SK-N-DZ (cell line): Measurements from ENCODE around the gene SULT1B1.

ENCODE experiments used
- DNase-seq: peaks from one replicate; pipeline ENCODE4 v3.0.0-alpha.2; 2015; ENCODE audit warnings: low spot score

SULT1B1 gene

DNA sequence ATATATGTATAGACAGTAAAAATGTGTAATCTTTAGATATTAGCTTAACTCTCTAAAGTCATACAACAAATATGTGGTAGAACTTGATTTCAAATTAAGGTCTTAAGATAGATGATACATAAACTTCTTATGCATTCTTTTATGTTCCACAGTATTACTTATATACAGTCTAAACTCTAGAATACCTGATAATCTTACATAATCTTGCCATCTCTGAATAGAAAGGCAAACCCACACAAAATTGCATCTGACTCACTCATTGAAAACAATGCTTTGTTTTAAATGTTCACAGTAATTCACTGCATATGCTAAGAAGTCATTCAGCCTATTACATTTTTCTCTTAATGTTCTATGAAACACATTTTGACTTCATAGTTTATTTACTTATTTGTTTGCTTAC, 10.1 kb downstream of the SULT1B1 start:
- no peak for DNase-seq

DNA sequence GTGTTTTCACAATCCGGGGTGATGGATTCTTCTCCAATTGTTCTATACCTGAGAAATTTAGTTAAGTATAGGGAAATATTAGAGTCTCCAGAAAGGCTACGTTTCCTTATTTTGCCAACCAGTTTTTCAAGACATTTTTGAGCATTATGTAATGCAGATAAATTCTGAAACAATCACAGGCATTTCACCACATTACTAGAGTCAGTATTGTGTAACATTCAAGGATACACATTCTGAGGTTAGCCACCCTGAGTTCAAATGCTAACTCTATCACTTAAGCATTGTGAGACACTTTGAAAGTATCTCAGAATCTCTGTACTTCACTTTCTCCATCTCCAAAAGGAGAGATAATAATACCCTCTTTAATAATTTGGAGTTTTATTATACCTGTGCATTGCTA, 10.6 kb downstream of the SULT1B1 start:
- DNase-seq = no peak

DNA sequence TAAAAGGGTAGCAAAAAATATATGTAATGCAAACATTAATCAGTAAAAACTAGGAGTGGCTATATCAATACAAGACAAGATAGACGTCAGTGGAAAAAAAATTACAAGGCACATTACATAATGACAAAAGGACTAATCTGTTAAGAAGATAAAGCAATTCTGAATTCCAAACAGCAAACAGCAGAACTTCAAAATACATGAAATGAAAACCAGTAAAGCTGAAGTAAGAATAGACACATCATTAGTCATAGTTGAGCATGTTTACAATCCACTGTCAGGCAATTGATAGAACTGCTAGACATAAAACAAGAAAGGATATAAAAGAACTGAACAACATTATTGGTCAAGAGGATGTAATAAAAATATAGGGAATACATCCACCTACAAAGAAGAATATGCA, 12.2 kb downstream of the SULT1B1 start:
- DNase-seq = no peak

DNA sequence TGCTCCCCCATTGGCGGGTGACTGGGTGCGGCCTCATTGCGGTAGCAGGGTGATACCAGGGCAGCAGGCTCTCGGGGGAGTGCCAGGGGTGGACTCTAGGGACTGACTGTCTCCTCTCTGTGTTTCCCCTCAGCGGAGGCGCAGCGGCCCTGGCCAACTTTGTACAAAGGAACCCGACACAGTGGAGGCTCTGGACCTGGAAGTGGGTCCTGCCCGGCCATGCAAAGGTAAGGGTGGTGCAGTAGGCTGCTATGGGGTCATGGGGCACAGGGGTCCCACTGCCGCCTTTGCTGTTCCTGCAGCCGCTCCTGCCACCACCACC, 16.3 kb downstream of the SULT1B1 start:
- DNase-seq = no peak

DNA sequence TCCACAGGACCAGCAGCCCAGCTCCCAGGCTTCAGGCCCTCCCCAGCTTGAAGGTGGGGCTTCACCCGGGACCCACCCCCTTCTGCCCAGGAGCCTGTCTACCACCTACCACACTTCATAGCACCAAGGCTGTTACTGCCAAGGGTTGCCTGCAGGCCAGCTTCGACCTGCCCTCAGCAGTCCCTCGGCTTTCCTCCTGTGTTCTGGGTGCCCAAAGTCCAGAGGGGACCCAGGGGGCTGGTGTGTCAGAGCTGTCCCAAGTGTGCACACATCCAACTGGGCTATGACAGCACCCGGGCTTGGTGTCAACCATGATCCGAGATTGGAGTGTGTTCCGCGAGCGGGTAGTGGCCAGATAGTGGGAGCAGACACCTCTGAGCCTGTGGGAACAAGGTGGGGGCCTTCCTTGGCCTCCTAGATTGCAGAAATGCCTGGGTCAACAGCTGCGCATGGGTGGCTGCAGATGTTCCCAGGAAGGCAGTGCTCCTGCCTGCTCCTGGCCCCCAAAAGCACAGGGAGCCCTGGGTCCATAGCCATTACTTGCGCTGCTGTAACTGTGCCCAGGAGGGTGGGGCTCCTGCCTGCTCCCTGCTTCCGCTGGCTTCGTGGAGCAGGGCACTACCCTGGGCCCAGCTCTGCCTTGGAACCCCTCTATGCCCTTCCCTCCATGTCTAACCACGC, 16.8 kb downstream of the SULT1B1 start:
- DNase-seq = no peak

DNA sequence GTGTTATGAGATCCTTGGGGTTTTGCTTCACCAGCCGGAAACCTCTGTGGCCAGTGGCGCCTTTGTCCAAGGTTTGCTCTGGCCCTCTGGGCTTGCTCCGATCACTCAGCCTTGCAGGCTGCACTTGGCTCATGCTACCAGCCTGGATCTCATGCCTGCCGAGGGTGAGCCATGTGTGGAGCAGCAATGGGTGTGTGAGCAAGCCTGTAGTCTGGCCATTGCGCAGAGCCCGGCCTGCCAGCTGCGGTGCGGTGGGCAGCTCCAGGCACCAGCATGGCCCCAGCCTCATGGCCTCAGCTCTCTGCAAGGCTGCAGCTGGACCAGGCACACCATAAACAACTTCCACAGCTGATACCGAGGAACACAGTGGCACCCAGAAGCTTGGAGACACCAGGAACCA, 17.8 kb downstream of the SULT1B1 start:
- no peak for DNase-seq

DNA sequence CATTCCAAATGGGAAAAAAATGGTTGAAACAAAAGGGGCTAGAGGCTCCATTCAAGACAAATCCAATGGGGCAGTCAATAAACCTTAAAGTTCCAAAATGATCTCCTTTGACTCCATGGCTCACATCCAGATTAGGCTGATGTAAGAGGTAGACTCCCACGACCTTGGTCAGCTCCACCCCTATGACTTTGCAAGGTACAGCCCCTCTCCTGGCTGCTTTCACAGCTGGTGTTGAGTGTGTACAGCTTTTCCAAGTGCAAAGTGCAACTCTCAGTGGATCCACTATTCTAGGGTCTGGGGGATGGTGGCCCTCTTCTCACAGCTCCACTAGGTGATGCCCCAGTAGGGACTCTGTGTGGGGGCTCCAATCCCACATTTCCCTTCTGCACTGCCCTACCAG, 21.5 kb downstream of the SULT1B1 start:
- DNase-seq = no peak

DNA sequence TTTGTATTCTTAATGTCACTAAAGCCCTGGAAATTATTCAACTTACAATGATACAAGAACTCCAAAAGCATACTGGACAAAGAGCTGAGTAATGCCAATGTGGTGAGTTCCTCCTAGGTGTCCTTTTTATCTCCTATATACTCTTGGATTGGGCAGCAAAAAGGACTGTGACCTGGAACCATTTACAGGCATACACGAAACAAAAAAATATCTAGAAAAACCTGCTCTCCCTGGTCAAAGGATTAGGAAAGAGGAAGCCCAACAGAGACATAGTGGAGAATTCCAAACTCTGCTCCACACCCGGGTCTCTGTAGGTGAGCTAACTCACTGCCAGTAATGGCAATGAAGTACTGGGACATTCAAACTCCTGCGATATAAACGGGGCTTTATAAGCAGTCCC, 25.3 kb downstream of the SULT1B1 start:
- DNase-seq = no peak

DNA sequence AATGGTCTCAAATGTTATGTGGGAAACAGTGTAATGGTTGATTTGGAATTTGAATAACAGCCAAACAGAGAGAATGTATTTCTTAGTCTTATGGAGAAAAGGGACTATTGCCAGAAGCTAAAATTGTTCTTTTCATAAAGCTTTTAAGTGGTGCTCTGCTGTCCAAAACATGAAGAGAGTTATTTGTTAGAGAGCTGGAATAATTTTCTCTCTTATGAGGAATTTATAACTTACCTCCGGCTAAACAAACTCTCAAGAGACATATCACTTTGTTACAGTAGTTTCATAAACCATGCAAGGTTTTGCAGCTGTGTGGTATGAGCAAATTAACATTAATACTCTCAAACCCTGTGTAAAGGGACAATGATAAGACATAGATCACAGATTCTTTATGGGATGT, 28.6 kb downstream of the SULT1B1 start:
- no peak for DNase-seq

DNA sequence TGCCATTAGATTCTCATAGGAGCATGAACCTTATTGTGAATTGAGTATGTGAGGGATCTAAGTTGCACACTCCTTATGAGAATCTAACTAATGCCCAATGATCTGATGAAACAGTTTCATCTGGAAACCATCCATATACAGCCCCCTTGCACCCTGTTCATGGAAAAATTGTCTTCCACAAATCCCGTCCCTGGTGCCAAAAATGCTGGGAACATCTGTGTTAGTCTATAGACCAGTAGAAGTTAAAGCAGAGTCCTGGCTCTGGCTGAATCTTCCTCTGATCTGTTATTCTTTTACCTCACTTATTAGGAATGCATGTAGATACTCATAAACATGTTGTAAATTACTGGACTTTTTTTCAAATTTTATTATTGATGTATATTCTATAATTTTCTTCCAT, 29.2 kb downstream of the SULT1B1 start:
- DNase-seq = no peak

DNA sequence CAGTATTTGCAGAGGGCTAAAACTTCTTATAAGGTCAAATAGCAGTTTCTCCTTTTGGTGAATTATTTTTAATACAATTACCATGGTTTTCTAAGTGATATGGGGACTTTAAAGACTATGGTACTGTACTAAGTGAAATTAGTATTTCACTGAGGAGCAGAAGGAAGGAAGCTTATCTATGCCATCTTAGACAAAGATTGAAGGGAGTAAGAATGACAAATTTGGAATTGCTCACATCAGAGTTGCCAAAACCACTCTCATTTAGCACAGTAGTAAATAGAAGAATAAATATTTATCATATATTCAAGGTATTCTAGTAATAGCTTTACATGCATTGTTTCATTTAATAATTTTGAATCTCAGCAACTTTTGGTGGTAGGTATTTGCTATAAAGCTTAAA, 30.4 kb downstream of the SULT1B1 start:
- no peak for DNase-seq

DNA sequence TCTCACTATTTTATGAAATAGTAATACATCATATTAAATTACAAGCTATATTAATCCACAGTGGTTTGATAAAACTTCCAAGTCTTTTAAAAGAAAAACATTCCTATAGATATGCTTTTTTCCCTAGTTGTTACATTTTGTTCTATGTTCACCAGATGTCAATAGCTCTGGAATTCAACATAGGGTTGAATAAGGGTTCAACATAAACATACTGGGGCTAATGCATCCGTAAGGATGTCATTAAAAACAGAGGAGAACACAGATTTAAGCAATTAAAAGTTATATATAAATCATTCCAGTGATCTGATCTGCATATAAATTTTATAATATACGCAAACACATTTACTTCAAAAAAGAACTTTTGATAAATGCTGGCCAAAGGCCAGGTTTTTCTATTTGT, 32.5 kb downstream of the SULT1B1 start:
- DNase-seq = no peak

DNA sequence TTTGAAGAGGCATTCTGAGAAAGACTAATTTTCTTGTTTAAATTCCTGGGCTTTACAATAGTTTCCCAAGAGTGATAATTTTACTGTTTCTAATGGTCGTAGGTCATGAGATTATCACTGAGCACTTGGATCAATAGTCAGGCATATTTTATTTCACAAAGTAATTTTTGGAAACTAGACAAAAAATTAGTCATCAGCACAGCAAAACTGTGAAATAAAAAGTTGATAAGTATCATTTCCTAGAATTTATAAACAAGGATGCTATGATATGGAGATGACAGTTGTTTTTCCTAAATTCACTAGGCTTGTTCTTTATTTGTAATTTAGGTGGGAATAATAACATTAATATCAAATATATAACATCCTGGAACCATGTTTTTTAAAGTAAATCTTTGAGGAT, 33.0 kb downstream of the SULT1B1 start:
- no peak for DNase-seq

DNA sequence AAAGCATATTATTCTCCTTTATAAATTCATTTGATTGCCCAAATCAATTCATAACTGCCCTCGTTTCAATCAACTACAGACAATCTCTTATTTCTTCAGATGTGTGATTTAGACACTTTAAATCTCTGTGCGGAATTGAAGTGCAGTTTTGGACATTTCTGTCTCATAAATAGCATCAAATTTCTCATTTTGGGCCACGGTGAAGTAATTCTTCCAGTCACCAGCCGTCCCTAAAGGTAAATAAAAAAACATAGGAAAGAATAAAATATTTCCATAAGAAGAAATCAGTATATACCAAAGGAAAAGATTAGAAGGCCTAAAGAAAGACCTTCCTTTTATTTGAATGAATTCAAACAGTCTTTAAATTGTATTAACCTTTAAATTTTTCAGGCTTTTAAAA, 33.4 kb downstream of the SULT1B1 start:
- no peak for DNase-seq

DNA sequence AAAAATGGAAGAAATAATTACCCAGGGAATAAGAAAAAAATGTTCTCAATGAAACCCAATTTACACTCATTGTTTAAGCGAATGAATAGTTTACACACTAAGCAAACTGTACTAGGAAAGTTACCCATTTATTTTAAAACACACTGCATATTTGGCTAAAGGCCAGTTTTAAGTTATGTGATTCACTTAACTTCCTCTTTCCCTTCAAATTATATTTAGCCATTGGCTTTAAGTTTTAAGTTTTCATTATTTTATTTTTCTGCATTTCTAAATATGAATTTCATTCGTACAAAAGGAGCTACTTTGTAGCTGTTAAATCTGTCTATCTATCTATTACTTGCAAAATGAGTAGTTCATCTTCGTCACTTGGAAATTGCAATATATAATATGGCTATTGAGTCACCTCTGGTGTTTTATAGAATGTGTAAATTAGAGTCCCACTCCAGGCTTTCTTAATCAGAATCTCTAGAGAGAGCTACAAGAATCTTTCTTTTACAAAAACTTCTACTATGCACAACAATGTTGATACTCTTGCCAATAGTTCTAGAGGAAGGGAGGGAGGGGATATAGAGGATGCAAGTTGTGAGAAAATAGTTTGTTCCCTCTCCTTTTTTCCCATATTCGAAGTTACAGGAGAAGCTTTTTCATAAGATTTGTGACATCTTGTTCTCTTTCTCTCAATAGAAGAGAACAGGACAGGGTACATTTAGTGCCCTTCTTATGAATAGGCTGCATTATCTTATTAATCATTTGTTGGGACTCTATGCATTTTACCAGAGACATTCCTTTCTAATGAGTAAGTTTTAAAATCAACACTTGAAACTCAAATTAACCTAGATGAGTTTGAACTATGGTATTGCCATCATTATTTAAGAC, 41.8 kb downstream of the SULT1B1 start:
- DNase-seq = no peak

DNA sequence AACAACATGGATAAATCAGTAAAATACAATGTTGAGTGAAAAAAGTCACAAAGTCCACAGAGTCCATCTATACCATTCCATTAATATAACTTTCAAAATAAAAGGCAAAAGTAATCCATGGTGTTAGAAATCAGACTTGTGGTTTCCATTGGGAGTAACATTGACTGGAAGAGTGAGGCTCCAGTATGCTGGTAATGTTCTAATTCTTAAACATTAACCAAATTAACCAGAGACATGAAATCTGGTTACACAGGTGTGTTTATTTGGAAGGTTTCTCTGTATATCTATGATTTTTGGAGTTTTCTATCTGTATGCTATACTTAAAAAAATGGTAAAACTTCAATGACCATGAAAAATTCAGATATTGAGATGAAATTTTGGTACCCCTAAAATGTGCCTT, 42.6 kb downstream of the SULT1B1 start:
- no peak for DNase-seq

DNA sequence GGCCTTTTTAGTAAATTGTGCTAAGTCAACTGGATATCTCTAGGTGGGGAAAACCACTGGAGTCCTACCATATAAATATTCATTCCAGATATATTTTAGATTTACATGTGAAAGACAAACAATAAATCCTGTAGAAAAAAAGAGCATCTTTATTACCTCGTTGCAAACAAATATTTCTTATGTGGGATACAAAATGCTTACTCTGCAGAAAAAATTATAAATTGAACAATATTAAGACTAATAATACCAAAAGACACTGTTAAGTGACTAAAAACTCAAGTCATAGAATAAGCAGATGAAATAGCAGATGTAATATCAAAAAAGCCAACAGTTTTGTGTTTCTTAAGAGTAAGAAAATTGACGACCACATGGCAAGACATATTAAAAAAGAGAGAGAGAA, 43.8 kb downstream of the SULT1B1 start:
- DNase-seq = no peak

DNA sequence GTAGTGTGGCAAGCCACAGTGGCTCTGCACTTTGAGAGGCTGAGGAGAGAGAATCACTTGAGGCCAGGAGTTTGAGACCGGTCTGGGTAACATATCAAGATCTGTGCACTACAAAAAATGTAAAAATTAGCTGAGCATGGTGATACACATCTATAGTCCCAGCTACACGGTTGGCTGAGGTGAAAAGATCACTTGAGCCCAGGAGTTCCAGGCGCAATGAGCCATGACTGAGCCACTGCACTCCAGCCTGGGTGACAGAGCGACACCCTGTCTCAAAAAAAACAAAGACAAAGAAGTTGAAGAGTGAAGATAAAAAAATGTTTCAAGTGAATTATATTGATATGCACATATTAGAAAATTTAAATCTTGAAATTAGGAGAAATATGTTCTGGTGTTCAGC, 46.3 kb downstream of the SULT1B1 start:
- DNase-seq = no peak

DNA sequence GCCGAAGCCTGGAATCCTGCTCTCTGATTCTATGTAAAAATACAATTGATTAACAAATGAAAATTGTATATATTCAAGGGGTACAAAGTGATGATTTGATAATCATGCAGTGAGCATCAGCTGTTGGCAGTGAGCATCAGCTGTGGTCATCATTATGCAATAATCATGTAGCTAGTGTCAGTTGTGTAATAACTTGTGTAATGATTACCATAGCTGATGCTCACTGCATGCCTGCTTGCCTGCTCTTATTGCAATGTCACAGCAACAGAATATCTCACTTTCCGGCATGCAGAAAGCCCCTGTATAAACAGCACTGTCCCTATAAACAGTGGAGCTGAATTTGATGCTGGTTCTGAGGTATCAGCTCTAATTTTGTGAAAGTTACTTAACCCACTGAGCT, 46.8 kb downstream of the SULT1B1 start:
- no peak for DNase-seq

DNA sequence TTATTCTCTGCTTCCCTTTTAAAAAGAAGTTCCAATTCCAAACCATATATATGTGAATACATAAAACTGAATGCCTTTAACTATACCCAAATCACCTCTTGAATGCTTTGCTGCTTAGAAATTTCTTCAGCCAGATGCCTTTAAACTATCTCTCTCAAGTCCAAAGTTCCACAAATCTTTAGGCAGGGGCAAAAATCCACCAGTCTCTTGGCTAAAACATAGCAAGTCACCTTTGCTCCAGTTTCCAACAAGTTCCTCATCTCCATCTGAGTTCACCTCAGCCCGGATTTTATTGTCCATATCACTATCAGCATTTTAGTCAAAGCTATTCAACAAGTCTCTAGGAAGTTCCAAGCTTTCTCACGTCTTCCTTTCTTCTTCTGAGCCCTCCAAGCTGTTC, 49.8 kb downstream of the SULT1B1 start:
- DNase-seq = no peak

DNA sequence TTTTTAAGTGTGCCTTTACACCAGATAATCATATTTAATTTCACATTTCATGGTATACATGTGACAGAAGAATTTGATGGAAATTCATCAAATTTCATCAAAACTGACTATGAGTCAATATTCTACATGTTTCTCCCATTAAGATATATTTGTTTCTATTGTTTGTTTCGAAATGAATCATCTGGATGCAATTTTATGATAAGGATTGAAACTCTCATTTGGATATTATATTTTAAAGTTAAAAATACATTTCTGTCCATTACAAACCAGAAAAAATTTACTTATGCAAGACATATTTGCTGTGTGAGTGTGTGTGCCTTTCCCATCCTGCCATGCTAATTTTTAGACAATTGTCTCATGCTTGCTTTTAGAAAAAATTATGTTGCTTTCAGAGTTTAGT, 52.2 kb downstream of the SULT1B1 start:
- no peak for DNase-seq

DNA sequence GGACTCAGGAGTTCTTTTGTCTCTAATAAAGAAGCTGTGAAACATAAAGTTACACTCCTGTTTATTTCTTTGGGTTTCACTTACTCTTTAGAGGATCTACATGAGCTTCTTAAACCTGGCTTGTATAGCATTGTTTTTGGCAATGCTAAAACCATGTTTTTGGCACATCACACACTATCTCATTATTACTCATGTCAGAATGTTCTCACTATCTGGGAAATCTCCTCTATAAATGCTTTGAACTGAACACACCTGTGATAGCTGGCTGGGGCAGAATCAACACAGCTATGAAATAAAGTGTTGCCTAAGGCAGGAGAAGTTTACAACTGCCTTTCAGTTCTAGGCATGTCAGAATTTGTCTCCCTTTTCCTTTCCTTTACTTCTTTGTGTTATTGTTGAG, 52.6 kb downstream of the SULT1B1 start:
- no peak for DNase-seq

DNA sequence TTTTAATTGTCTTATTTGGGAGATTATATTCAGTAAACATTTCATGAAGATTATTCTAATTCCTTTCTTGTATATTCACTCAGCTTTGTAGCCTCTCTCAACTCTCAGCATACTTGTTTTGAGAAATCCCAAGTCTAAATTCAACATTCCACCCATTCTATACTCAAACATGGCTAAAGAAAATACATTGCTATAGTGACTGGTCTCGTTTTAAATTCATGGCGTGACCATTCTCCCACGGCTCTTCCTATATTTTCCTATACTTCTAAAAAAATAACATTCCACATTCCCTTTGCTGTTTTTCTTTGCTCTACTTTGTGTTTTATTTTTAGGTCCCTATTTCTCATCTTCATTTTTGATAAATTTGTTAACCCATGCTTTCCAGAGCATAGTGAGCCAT, 58.2 kb downstream of the SULT1B1 start:
- DNase-seq = no peak

DNA sequence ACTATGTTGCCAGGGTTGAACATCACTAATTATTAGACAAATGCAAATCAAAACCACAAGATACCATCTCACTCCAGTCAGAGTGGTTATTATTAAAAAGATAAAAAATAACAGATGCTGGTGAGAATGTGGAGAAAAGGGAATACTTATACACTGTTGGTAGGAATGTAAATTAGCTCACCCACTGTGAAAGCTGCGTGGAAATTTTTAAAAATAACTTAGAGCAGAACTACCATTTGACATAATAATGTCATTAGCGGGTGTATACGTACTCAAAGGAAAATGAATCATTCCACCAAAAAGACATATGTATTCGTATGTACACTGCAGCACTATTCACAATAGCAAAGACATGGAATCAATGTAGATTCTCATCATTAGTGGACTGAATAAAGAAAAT, 58.7 kb downstream of the SULT1B1 start:
- DNase-seq = no peak
